H1 (cell line): ENCODE measurements around the gene LPP. TPM values are rescaled to one million over a fixed set of nuclear protein-coding genes. Genes with fewer than 3 reads are reported as not detected.

Experiments
- ATF2 ChIP-seq: IDR thresholded peaks from 2 replicates; pipeline ENCODE4 v1.6.1; 2012; ENCODE audit warnings: low read length, inconsistent platforms
- CHD7 ChIP-seq: fragments of 300-600 bp; sonication (generic); IDR thresholded peaks from 2 replicates; pipeline ENCODE4 v1.7.1; 2012; ENCODE audit warnings: low read length, moderate library complexity, mild to moderate bottlenecking, inconsistent platforms; ENCODE audit not compliant: insufficient replicate concordance
- GTF2F1 ChIP-seq: IDR thresholded peaks from 2 replicates; pipeline ENCODE4 v1.6.1; 2012; ENCODE audit warnings: low read depth, low read length, improper control_type of control experiment, borderline replicate concordance
- TEAD4 ChIP-seq: IDR thresholded peaks from 2 replicates; pipeline ENCODE4 v1.6.1; 2012; ENCODE audit warnings: low read depth, low read length, inconsistent platforms, mixed read lengths
- polyA plus RNA-seq, 7 experiments: library from polyadenylated mRNA; depleted of rRNA in 3 of 7; stranded (reverse) in 5 of 7; unstranded in 2 of 7; fragments of >200 nt in 5 of 7; fragments of 200-250 nt in 2 of 7; gene quantifications; 1 replicate in 5 of 7; 2 replicates in 1 of 7; 4 replicates in 1 of 7; pipeline versions ENCODE4 v1.2.1 to v1.2.3, GENCODE V29; 2011 to 2013; ENCODE audit warnings: missing spikeins in 2 of 7, mixed read lengths in 2 of 7
- total RNA-seq: library from RNA; stranded (reverse); fragmentation: NEBNext Ultra II Directional; extraction: Animal tissue kit (Norgen Biotek cat#: 25700); gene quantifications from 2 replicates; pipeline ENCODE4 v1.2.1, GENCODE V29; 2021

The LPP gene
- total and polyA plus RNA-seq, 2 of the 8 experiments (the other 6 are each of a cell fraction or from before 2014, with no cell fraction given), result 10.0 to 53.3 TPM

- TF ChIP-seq CHD7, result no peak
- TF ChIP-seq ATF2, result no peak
- no peak for TF ChIP-seq GTF2F1
- no peak for TF ChIP-seq TEAD4
Observed at GRCh38 chr3:188446014-188446413, 292.1 kb downstream of the LPP start (continued).
